HG03354 (cell line): ENCODE results near the gene SSR1.
A peak's percentile ranks its signal among the peaks of the same experiment; 100 is the strongest.
"Not testable (repeated sequence)": the region's sequence is repeated elsewhere in the genome, so short reads cannot be mapped to it uniquely, and the experiment has no call there.

Source experiments
- ATAC-seq: cut with Tn5 transposase; IDR thresholded peaks from one replicate; pipeline ENCODE4 v1.9.1; 2021; ENCODE audit warnings: mild to moderate bottlenecking; ENCODE audit not compliant: unreplicated experiment, poor library complexity, severe bottlenecking

Gene SSR1

GRCh38 chr6:7321866-7322265, 8.9 kb upstream of the SSR1 start:
- ATAC-seq, result not testable (repeated sequence)

- not testable (repeated sequence) for ATAC-seq
These were observed 6.4 kb upstream of the SSR1 start for GRCh38 chr6:7319406-7319805.

- no peak for ATAC-seq
These were observed 4.5 kb upstream of the SSR1 start for GRCh38 chr6:7317538-7317937.

GRCh38 chr6:7316658-7317533, 3.9 kb upstream of the SSR1 start:
- no peak for ATAC-seq

GRCh38 chr6:7315948-7316365, 3.0 kb upstream of the SSR1 start:
- no peak for ATAC-seq

- ATAC-seq, result not testable (repeated sequence)
These were observed 2.3 kb upstream of the SSR1 start for GRCh38 chr6:7315087-7315947.

GRCh38 chr6:7314414-7314813, 1.4 kb upstream of the SSR1 start:
- ATAC-seq, result no peak

GRCh38 chr6:7313505-7314165, 636 bp upstream of the SSR1 start:
- peak; percentile 1 for ATAC-seq

- no peak for ATAC-seq
These were observed 933 bp downstream of the SSR1 start for GRCh38 chr6:7311917-7312615.

- ATAC-seq, result no peak
These were observed 1.8 kb downstream of the SSR1 start for GRCh38 chr6:7311176-7311575.

- ATAC-seq, result no peak
These were observed 3.9 kb downstream of the SSR1 start for GRCh38 chr6:7309050-7309449.

GRCh38 chr6:7307533-7307932, 5.5 kb downstream of the SSR1 start:
- ATAC-seq, result no peak

- no peak for ATAC-seq
These were observed 8.2 kb downstream of the SSR1 start for GRCh38 chr6:7304821-7305220.

GRCh38 chr6:7301702-7302101, 11.3 kb downstream of the SSR1 start:
- ATAC-seq, result no peak

GRCh38 chr6:7300926-7301325, 12.1 kb downstream of the SSR1 start:
- no peak for ATAC-seq

- ATAC-seq, result no peak
These were observed 14.9 kb downstream of the SSR1 start for GRCh38 chr6:7298113-7298512.

GRCh38 chr6:7296602-7297001, 16.4 kb downstream of the SSR1 start:
- no peak for ATAC-seq

- ATAC-seq, result no peak
These were observed 17.1 kb downstream of the SSR1 start for GRCh38 chr6:7295916-7296315.

- ATAC-seq, result no peak
These were observed 20.3 kb downstream of the SSR1 start for GRCh38 chr6:7292596-7293255.
